B cell (primary cell): ENCODE data around the gene ZRSR2.

Source experiments
- CTCF ChIP-seq: fragments of 200-600 bp; IDR thresholded peaks from one replicate; pipeline ENCODE4 v1.8.0; 2022; ENCODE audit warnings: antibody characterized with exemption, mild to moderate bottlenecking
- EZH2 ChIP-seq: IDR thresholded peaks from 2 replicates; pipeline ENCODE4 v1.6.1; 2012; ENCODE audit warnings: borderline replicate concordance, low read depth, mild to moderate bottlenecking, moderate library complexity, low read length; ENCODE audit not compliant: insufficient read depth, poor library complexity, severe bottlenecking

- TF ChIP-seq CTCF (no peak), EZH2 (no peak)
These were observed 67.8 kb downstream of the ZRSR2 start for GRCh38 chrX:15858051-15858450.
